ENCODE data around the gene ATG13.

- TF ChIP-seq REST (IDR thresholded peaks at IDR 0.05; ENCODE audit: insufficient read depth in 1 of 2, low read depth in 2 of 2, low read length in 2 of 2) = no peak
- TF ChIP-seq POLR2AphosphoS5 (IDR thresholded peaks at IDR 0.05; ENCODE audit: low read depth, low read length) = no peak
- TF ChIP-seq FOXP2 (optimal IDR thresholded peaks at IDR 0.05; ENCODE audit: borderline replicate concordance, extremely low read depth, extremely low read length, insufficient read depth) = no peak
- no peak for TF ChIP-seq TAF1 (IDR thresholded peaks at IDR 0.05; ENCODE audit: borderline replicate concordance, insufficient read depth, low read length)
Observed at GRCh38 chr11:46631676-46632075, 14.3 kb downstream of the ATG13 start.

Data from PFSK-1 (cell line).